ENCODE results near the gene PROZ.
"Not testable (repeated sequence)": the region's sequence is repeated elsewhere in the genome, so short reads cannot be mapped to it uniquely, and the experiment has no call there.

PROZ gene

DNA sequence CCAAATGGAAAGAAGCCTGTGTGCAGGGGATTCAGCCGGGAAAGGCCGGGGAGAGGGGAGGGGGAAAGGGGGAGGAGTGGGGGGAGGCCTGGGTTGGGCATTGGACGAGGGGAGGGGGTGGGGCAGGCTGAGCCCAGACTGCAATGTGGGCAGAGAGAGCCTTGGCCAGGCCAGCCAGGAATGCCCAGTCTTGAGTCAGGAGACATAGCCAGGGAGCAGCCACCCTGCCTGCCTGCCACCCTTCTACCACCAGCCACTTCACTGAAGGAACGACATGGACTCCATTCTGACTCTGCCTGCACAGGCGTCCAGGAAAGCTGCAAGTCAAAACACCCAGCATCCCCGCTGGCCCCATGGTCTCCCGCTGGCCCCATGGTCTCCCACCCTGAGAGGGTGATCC lies 498 bp downstream of the PROZ start:
- DNase-seq = no peak

DNA sequence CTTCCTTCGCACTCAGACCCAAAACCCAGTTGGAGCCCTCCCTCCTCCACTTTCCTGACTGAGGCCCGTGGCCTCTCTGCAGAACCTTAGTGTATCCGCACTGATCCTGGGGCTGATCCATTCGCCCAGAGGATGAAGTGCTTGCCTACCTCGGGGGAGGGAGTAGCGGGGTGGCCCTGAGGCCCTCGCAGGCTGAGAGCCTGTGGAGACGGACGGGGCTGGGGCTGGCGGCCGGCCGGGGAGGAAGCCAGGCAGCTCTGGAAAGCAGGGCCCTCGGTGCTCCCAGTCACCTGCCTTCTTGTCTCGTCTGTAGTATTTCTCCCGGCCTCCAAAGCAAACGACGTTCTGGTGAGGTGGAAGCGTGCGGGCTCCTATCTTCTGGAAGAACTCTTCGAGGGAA lies 1.3 kb downstream of the PROZ start:
- no peak for DNase-seq

DNA sequence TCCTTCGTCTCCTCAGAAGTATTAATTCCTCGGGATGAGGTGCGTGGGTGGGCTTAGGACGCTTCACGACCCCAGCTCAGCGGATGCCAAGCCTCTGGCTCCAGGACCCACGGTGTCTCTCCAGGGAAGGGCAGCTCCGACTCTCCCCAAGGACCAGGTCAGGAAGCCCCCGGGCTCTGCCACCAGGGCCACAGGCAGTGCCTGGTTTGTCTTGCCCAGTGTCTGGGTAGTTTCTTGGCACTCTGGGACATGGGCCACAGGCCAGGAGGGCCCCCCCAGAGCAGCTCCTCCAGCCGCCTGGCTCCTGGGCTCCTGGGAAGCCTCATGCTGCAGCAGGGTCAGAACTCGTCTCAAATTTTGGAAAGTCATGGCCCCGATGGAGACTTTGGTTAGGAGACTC lies 2.5 kb downstream of the PROZ start:
- DNase-seq = no peak

DNA sequence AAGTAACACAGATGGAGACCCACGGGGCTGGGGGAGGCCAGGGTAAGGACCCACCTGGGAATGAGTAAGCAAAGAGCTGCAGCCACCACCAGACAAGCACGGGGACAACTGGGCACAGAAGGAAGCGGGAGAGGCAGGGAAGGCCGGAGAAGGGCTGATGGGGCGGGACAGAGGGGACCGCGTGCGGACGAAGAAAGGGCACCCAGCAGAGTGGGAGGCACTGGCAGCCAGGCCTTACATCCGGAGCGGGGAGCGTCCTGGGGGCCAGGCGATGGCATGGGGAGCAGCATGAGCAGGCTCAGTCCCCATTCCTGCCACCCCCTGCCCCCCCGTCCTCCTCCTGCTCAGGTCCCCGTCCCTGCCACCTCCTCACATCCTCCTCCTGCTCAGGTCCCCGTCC lies 3.0 kb downstream of the PROZ start:
- DNase-seq = no peak

DNA sequence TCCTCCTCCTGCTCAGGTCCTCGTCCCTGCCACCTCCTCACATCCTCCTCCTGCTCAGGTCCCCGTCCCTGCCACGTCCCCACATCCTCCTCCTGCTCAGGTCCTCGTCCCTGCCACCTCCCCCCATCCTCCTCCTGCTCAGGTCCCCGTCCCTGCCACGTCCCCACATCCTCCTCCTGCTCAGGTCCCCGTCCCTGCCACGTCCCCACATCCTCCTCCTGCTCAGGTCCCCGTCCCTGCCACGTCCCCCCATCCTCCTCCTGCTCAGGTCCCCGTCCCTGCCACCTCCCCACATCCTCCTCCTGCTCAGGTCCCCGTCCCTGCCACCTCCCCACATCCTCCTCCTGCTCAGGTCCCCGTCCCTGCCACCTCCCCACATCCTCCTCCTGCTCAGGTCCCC lies 3.5 kb downstream of the PROZ start:
- DNase-seq = not testable (repeated sequence)

DNA sequence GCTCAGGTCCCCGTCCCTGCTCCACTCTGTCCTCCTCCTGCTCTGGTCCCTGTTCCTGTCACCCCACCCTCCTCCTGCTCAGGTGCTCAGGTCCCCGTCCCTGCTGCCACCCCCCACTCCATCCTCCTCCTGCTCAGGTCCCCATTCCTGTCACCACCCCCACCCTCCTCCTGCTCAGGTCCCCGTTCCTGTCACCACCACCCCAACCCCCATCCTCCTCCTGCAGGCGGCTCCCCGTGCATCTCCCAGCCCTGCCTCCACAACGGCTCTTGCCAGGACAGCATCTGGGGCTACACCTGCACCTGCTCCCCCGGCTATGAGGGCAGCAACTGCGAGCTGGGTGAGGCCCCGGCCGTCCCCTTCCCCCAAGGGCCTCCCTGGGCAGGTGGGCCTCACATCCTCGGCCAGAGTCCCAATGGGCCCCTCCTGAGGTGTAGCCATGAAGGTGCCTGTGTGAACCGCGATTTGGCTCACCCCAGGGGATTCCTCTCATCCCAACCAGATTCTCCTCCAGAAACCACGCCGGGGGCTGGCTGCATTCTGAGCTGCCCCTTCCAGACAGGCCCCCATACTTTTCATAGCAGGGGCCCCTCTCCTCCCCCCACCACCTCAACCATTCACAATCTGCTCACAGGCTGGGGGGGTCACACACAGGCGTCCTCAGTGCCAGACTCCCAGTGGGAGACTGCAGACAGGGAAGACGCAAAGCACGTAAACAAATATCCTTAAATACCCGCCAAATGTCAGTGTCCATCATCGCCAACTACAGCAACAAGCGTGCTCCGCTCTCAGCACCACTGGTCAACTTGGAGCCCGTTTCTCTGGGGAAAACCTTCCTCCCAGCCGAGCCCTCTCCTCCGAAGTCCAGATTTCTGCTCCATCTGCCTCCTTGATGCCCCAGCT lies 4.6 kb downstream of the PROZ start:
- DNase-seq = peak; percentile 44

DNA sequence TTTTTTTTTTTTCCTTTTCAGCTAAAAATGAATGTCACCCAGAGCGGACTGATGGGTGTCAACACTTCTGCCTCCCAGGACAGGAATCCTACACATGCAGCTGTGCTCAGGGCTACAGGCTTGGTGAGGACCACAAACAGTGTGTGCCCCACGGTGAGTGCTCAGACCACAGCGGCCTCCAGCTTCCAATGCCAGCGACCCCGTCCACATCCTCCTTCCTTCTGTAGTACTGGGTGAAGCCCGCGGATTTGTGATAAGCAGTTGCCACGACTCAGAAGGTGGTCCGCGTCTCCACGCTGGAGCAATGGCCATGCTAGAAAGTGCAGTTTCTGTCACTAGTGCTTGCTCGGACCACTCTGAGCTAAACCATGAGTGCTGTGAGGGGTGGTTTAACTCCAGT lies 6.0 kb downstream of the PROZ start:
- no peak for DNase-seq

DNA sequence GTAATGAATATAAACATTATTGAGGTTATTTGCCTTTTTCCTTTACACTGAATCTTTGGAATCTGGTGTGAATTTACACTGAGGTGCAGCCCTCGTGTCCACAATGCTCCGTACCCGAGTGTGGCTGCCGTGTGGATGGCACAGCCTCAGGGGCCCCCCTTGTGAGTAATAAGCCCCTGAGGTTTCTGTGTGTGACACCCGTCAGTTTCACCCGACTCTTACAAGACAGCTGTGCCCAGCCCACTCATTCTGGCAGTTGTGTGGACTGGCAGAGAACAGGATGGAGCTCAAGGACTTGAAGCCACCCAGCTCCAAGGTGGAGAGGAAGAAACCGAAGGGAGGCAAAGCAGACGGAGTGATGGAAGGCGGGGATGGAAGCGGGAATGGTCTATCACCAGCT lies 7.8 kb downstream of the PROZ start:
- no peak for DNase-seq

DNA sequence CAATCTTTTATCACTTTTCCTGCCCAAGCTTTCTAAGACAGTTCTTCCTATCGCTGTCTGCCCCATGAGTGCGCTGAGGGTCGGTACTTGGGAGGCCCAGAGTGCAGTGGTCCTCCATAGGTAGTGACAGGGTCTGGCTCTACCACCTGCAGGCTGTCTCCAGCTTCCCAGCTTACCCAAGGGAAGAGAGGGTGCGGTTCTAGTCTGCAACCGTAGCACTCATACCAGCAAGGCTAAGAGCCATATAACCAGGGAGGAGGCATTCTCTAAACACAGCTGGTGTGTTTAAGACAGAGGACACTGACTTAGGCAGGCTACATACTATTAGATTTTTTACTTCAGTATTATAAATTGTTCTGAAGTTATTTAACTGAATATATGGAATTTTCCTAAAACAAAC lies 8.2 kb downstream of the PROZ start:
- no peak for DNase-seq

DNA sequence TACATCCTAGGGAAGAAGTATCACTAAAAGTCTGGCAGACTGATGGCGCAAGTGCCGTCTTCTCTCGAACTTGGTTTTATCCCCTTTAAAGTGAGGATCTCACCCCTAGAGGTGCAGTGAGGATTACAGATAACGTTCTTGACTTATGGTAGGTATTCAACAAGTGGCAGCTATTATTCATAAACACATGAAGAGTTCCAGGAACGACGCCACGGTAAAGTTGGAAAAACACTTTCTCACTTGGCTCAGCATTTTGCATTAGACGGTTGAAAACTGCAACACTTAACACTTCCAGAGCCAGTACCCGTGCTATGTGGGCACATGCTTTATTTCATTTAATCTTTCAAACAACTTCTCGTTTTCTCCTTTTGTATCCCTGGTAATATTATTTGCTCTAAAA lies 8.7 kb downstream of the PROZ start:
- no peak for DNase-seq

DNA sequence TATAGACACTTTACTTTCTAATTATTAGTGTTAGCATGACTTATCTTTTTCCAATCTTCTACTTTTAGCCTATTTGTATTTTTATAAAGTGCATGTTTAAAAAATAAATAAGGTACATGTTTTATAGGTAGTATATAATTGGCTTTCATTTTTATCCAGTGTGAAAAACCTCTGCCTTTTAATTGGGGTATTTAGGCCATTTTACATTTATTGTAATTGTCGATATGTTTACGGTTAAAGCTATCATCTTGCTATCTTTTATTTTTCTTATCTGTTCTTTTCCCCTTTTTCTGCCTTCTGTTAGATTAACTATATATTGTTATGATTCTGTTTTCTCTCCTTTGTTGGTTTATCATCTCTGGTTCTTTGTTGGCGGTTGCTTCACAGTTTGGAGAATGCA lies 9.1 kb downstream of the PROZ start:
- no peak for DNase-seq

DNA sequence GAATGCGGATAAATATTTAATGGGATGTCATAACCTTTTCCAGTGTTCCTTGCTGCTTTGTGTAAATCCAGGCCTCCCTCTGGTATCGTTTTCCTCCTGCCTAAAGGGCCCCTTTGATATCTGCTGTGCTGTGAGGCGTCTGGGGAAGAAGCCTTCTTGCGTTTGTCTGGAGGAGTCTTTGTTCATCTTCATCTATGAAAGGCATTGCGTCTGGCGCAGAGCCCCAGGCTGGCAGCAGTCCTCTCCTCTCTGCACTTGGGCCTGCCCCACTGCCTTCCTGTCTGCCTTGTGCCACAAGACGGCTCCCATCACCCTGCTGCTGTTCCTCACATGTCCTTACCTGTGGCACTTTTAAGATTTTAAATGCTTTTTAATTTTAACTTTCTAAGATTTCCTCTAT lies 9.8 kb downstream of the PROZ start:
- no peak for DNase-seq

DNA sequence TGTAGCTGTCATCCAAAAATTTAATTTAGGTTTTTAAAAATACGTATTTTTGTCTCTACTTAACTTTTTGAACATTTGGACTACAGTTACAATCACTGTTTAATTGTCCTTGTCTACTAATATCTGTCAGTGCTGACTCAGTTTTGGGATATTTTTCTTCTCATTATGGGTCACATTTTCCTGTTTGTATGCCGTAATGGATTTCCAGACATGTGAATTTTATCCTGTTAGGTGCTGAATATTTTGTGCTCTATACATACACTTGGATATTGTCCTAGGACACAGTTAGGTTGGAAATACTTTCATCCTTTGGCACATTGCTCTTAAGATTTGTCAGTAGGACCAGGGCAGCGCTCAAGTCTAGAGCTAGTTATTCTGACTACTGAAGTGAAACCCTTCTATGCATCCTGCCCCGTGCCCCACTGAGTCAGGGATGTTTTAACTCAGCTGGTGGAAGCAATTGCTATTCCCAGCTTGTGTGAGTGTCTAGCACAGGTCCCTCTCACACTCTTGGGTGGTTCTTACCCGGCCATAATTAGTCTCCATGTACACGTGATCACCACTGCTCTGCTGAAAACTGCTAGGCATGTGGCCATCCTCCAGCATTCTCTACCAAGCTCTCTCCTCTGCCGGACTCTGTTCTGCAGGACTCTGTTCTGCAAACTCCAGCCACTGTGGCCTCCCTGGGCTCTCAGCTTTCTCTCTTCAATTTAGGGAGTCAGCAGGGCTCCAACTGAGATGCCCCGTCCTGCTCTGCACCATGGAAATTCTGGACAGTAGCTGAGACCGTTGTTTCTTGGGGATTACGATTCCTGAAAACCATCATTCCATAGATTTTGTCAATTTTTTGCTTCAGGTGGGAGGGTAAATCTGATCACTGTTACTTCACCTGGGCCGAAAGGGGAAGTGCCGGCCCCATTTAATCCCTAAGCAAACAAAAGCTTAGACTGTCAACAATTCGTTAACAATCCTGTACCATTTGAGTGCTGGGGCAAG lies 11.1 kb downstream of the PROZ start:
- DNase-seq = no peak

DNA sequence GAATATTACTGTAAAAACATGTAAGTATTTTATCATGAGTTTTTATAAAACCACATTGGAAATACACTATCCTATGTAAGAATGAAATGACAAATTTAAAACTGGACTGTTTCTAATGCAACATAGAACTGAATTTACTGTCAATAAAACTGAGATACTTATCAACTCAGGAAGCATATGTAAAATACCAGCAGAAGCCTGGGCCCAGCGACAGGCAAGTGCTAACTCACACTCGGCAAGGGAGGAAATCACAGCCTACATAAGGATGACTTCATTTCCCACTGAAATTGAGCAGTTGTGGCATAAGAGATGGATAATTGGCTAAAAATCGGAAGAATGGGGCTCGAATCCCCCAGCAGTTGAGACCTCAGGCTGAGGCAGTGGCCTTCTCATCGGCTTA lies 12.1 kb downstream of the PROZ start:
- DNase-seq = no peak

DNA sequence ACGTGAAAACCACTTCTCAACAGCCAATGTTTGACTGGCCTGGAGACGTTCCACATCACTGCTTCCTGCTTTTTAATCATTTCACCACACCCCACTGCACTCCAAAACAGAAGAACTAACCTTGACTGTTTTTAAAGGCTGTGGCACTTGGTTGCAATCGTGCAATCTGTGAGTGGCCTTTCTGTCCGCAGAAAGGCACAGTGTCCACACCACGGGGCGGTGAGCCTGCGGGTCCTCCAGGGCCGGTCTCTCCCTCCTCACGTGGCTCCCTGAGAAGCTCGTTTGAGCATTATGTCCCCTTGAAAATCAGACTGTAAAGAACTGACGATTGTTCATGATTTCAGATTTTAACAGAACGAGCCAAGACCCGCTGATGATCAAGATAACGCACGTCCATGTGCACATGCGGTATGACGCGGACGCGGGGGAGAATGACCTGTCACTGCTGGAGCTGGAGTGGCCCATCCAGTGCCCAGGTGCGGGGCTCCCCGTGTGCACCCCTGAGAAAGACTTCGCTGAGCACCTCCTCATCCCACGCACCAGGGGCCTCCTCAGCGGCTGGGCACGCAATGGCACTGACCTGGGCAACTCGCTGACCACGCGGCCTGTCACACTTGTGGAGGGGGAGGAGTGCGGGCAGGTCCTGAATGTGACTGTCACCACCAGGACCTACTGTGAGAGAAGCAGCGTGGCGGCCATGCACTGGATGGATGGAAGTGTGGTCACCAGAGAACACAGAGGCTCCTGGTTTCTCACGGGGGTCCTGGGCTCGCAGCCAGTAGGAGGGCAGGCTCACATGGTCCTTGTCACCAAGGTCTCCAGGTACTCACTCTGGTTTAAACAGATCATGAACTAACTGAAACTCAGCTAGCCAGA lies 13.0 kb downstream of the PROZ start:
- no peak for DNase-seq

DNA sequence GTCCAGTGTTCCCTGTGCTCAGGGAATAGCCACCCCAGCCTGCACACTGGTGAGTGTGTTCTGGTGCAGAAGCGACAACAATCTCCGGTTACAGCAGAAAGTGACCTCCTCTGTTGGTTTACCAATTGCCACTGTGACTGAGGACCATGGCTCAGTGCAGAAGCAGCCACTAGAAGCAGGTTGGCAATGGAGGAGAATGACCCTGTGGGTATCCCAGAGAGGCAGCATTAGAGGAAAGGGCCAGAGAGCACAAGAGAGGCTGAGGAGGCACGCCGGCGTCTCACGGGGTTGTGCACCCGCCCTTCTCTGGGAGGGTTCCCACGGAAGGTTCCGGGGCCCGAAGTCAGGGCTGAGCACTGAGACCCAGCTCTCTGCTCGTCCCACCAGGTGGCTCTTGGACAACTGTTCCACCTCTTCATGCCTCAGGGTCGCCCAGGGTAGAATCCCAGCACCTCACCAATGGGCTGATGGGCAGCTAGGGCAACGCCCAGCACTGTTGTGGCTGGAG lies 14.0 kb downstream of the PROZ start:
- DNase-seq = no peak

DNA sequence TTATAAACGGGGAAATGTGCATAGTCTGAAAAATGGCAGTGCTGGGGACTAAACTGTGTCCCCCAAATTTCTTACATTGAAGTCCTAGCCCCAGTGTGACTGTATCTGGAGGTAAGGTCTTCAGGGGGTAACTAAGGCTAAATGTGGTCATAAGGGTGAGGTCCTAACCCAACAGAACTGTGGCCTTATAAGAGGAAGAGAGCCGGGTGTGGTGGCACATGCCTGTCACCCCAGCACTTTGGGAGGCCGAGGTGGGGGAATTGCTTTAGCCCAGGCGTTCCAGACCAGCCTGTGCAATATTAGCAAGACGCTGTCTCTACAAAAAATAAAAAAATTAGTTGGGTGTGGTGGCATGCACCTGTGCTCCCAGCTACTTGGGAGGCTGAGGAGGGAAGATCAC lies 17.8 kb downstream of the PROZ start:
- DNase-seq = no peak

DNA sequence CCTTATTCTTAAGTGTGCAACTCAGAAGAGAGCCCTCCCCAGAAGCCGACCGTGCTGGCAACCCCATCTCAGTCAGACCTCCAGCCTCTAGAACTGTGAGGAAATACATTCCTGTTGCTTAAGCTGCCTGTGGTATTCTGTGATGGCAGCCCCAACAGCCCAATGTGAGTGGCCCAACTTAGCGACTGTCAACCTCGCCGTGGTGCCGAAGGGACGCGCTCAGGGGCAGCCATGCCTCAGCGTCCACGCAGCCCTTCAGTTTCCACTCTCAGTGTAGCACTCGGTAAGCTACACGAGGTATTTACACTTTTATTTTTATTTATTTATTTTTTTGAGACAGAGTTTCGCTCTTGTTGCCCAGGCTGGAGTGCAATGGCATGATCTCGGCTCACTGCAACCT lies 18.4 kb downstream of the PROZ start:
- no peak for DNase-seq

DNA sequence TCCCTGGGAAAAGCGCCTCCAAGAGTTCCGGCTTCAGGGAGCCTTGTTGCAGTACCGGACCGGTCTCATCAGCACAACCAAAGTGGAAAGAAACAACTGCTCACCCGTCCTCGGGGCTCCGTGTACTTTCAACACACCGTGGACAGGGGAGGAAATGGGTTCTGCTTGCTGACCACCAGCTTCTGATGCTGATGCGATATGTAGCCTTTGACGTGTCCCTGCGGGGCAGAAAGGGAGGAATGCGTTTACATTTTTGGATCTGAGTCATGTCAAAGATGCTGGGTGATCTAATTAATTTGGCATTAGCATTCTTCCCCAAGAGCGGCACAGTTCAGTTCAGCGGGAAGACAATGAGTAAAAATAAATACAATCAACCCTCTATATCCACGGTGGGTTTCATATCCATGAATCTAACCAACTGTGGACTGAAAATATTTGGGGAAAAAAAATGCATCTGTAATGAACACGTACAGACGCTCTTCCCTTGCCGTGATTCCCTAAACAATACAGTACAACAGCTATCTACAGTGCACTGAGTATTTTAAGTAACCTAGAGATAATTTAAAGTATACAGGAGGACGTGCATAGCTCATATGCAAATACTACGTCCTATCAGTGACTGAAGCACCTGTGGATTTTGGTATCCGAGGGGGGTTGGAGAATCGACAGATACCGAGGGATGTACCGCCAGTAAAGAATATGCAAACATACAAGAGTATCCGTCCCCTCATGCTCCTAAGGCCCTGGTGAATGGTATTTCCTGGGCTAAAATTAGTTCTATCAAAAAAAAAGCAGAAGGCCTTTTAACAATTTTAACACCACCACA lies 19.8 kb downstream of the PROZ start:
- DNase-seq = no peak

DNA sequence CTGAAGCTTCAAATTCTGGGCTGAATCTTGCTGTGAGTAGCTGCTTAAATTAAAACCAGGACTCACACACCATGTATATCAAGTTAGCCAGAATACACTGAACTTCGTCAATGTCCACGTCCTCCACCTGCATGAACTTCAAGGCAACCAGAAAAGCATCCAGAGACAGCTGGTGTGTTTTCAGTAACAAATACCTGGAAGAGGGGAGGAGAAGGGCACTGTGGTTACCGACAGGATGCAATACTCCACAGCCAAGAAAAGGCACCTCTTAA lies 20.4 kb downstream of the PROZ start:
- no peak for DNase-seq

DNA sequence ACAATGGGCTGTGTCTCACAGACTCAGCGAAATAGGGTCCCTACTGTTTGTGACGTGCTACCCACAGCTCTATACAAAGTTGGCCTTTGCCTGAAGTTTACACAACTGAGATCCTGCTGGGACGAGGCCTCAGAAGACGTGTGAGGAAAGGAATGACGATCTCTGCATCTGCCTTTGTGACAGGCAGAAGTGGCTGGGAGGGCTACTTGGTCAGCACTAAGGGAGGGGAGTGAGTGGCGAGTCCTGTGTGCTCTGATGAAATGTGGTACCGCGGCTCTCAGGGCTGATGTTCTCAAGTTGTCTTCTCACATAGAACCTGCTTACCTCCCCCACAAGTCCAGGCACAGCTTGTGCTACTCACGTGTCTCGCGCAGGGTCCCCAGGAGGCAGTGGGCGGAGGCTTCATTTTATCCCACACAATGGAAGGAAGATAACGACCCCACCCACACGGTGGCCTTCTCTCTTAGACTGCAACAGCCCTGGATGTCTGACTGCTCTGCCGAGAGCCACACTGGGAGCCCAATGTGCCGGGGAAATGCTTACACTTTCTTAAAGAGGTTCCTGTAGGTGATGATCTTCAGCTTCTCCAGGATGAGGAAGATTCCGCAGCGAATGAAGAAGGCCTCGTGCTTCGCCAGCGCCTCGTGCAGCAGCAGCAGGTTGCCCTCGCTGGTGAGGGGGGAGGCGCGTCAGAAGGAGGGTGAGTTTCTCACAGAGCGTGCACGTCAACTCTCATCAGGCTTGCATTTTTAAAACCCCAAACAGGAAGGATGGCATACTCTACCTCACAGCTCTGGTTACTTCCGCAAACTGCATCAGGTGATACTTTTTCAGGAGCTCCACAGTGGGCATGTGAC lies 21.2 kb downstream of the PROZ start:
- DNase-seq = no peak

Data from NCI-H2171 (cell line).